ENCODE results near the gene TMEM128. TPM values are rescaled to one million over a fixed set of nuclear protein-coding genes. Genes with fewer than 3 reads are reported as not detected.

TMEM128 gene
- total RNA-seq, 1 experiment from 2014 or later = 21.5 TPM

DNA sequence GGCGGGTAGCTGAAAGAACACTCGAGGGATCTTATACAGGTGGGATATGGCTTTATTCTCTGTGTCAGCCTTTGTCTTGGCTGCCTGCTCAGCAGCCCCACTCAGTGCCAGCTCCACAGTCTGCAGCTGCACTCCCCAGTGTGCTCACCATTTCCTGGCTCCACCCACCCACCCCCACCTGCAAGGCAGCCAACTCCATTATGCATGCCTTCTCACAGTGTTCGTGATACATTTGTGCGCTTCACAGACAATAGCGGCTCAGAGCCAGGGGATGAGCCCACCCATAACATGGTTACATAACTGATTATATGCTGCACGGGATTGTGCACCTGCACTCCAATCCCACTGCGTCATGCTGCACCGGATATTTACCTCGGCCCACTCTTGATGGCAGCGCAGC, 8.8 kb upstream of the TMEM128 start:
- Mint-ChIP-seq H3K4me3 (no peak overlapping the region), H3K27ac (no peak overlapping the region), H3K27me3 (ENCODE audit: low read depth) (peaks cover 7% of the 10 kb centered on the region), H3K4me1 (peaks cover 3% of the 10 kb centered on the region in 2 experiments; a peak in 1 of 4 replicates), H3K9me3 (no peaks in the 10 kb centered on the region), H3K36me3 (ENCODE audit: insufficient read depth in 1 of 3, low read depth in 3 of 3) (no peaks in the 10 kb centered on the region)
- Histone ChIP-seq H2BK120ac (ENCODE audit: low read depth, low read length, poor library complexity, severe bottlenecking) (no peak overlapping the region), H2BK5ac (ENCODE audit: insufficient read length, low read length) (no peak overlapping the region), H3K18ac (ENCODE audit: insufficient read length, low read depth, low read length) (no peak overlapping the region), H3K79me2 (ENCODE audit: insufficient read depth, low read length) (no peaks in the 10 kb centered on the region), H3K9ac (ENCODE audit: extremely low read depth, insufficient read length, low read length) (no peak overlapping the region), H3K23me2 (ENCODE audit: insufficient read length, low read depth, low read length, poor library complexity, severe bottlenecking) (no peaks in the 10 kb centered on the region), H3K79me1 (ENCODE audit: insufficient read depth, low read depth, low read length, poor library complexity, severe bottlenecking) (no peaks in the 10 kb centered on the region), H4K5ac (ENCODE audit: insufficient read length, low read depth, low read length) (no peak overlapping the region), H3T11ph (ENCODE audit: low read length) (no peak overlapping the region), H4K20me1 (ENCODE audit: control insufficient read depth, insufficient read depth, insufficient read length) (no peaks in the 10 kb centered on the region), H2BK15ac (ENCODE audit: low read depth, low read length) (no peak overlapping the region), H3K4ac (ENCODE audit: low read depth, low read length) (no peak overlapping the region), H3K27ac (ENCODE audit: insufficient read length, low read depth, low read length) (no peak overlapping the region), H4K91ac (ENCODE audit: insufficient read length, low read depth, low read length) (no peak overlapping the region), H3K4me2 (ENCODE audit: insufficient read depth, insufficient read length, low read length) (no peak overlapping the region), H4K8ac (replicated peaks; ENCODE audit: insufficient read length, low read depth, low read length) (no peak overlapping the region), H2BK12ac (ENCODE audit: insufficient read length, low read depth, low read length) (no peak overlapping the region), H3K56ac (ENCODE audit: insufficient read length, low read depth, low read length) (no peak overlapping the region), H2BK20ac (ENCODE audit: low read depth, low read length, poor library complexity, severe bottlenecking) (no peak overlapping the region), H3K9me3 (ENCODE audit: control insufficient read depth, low read depth, low read length) (no peaks in the 10 kb centered on the region), H2AFZ (ENCODE audit: low read length) (no peak overlapping the region), H3K14ac (ENCODE audit: insufficient read depth, low read length) (no peak overlapping the region), H3K23ac (ENCODE audit: insufficient read length, low read depth, low read length) (no peak overlapping the region), H3K4me1 (ENCODE audit: insufficient read depth, low read length) (no peaks in the 10 kb centered on the region), H2AK5ac (ENCODE audit: insufficient read length, low read length) (no peak overlapping the region), H3K27me3 (ENCODE audit: insufficient read depth, low read length) (no peaks in the 10 kb centered on the region)
- peak; percentile 50 for DNase-seq
- TF ChIP-seq, protein P1, sequence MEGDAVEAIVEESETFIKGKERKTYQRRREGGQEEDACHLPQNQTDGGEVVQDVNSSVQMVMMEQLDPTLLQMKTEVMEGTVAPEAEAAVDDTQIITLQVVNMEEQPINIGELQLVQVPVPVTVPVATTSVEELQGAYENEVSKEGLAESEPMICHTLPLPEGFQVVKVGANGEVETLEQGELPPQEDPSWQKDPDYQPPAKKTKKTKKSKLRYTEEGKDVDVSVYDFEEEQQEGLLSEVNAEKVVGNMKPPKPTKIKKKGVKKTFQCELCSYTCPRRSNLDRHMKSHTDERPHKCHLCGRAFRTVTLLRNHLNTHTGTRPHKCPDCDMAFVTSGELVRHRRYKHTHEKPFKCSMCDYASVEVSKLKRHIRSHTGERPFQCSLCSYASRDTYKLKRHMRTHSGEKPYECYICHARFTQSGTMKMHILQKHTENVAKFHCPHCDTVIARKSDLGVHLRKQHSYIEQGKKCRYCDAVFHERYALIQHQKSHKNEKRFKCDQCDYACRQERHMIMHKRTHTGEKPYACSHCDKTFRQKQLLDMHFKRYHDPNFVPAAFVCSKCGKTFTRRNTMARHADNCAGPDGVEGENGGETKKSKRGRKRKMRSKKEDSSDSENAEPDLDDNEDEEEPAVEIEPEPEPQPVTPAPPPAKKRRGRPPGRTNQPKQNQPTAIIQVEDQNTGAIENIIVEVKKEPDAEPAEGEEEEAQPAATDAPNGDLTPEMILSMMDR (conservative IDR thresholded peaks at IDR 0.05) = 0 out of 3 replicates have a peak, but pooled peaks have one; percentile 12
- no CpG with 5 or more reads among the region's 10 CpGs for WGBS (ENCODE audit: extremely low coverage, insufficient read length, low lambda C conversion rate)
